ENCODE data around the gene EWSR1.

EWSR1 gene

GRCh38 chr22:29320546-29320945 is 52.5 kb downstream of the EWSR1 start:
- DNase-seq: no peak

DNA sequence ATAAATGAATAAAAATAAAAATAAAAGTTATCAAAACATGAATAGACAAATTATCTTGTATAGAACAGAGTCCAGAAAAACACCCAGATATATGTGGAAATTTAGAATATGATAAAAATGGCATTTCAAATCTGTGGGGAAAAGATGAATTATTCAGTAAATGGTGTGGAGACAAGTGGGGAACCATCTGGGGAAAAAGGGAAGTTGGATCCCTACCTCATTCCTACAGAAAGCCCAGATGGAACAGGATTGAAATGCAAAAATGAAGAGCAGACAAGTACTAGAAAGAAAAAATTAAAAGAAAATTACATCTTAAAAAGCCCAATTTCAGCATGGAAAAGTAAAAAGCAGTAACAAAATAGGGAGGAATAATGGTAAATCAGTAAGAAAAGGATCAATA is 55.6 kb downstream of the EWSR1 start:
- no peak for DNase-seq

- no peak for DNase-seq
Observed at GRCh38 chr22:29325356-29325755, 57.3 kb downstream of the EWSR1 start.

DNA sequence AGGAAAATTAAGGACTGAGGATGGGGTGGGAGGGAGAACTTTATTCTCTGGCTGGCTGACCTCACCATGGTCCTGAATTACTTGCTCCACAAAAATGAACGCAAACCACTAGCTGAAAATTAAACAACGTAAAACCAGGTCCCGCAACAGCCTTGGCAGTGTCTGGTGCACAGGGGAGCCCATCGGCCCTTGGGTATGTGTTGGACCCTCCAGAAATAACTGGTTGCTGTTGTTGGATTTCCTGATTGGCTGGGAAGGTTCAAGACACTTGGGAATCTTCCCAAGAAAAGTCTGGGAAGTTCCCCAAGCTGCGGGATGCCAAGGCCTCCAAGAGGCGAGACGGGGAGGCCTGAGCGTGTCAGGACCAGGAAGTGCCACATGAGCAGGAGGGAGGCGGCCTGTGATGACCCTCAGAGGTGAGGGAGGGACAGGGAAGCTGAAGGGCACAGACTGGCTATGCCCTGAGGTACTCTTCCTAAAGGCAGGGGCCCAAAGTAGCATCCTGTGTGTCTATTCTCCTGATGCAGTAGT is 57.8 kb downstream of the EWSR1 start:
- no peak for DNase-seq

- DNase-seq: no peak
Observed at GRCh38 chr22:29326481-29326880, 58.4 kb downstream of the EWSR1 start.

- DNase-seq: no peak
Observed at GRCh38 chr22:29327089-29327764, 59.2 kb downstream of the EWSR1 start.

DNA sequence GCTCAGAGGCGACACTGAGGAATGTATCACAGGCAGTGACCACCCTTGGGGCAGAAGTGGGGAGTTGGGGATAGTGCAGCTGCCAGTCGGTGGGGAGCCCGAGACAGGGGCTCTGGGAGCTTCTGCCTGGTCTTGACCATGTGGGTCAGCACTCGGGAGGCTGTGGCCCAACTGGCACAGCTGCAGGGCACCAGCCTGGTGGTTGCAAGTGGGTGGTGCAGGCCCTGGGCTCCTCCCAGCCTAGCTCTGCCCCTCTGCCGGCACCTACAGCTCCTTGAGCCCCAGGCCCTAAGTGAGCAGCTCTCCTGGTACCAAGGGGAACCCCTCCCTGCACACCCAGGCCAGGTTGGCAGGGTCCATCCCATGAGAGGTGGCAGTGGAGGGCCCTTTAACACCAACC is 60.0 kb downstream of the EWSR1 start:
- DNase-seq: no peak

DNA sequence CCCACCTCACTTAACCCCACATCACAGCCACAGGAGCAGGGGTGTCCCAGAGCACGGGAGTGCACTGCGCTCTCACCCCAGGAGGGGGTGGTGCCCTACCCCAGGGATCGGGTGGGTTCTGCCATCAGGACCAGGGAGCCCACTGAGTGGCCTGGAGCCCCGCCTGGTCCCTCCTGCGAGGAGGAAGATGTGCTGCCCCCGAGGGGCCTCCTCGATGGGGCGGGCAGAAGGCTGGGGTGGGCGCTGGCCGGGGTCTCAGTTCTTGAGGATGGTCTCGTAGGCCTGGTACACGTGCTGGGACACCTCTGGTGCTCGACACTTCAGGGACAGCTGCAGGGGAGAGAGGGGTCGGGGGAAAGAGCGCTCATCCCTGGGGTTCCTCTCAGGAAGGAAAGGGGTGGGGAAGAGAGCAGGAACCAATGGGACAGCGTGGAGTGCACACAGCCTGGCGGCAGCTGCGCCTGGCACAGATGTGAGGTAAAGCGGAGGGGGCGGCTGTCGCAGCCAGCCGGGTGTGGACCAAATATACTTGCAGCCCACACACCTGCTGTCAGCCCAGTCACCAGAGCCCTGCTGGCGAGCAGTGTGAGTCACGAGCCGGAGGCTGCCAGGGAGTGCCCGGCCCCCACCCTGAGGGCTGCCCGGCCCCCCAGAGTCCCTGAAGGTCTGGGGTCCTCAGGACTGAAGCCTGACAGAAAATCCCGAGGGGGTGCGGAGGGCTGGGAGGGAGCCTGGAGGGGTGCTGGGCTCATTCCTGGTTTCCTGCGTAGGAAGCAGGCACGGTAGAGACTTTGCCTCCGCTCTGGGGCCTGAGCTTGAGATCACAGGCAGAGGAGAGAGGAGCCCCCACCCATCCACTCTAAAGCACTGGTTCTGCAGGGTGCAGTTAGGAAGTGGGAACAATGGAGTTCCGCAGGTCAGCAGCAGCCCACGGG is 60.8 kb downstream of the EWSR1 start:
- no peak for DNase-seq

- no peak for DNase-seq
Observed at GRCh38 chr22:29329581-29329980, 61.5 kb downstream of the EWSR1 start.

DNA sequence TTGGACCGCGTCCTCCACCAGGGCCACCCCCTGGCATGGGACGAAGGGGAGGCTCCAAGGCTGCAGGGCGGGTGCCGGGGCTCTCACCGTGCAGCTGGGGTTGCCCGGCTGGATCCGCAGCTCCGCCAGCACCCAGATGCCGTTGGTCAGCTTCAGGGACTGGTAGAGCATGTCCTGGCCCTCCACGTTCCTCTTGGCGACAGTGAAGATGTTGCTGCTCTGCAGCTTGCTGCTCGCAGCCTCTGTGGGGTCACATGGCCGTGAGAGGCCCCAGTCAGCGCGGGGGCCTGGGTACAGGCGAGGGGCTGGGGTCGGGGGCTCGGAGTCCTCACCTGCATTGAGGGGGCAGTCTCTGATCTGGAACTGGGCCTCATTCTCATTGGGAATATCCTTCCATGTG is 62.2 kb downstream of the EWSR1 start:
- DNase-seq: no peak

- DNase-seq: no peak
Observed at GRCh38 chr22:29330753-29331152, 62.7 kb downstream of the EWSR1 start.

GRCh38 chr22:29331213-29331612 is 63.1 kb downstream of the EWSR1 start:
- no peak for DNase-seq

DNA sequence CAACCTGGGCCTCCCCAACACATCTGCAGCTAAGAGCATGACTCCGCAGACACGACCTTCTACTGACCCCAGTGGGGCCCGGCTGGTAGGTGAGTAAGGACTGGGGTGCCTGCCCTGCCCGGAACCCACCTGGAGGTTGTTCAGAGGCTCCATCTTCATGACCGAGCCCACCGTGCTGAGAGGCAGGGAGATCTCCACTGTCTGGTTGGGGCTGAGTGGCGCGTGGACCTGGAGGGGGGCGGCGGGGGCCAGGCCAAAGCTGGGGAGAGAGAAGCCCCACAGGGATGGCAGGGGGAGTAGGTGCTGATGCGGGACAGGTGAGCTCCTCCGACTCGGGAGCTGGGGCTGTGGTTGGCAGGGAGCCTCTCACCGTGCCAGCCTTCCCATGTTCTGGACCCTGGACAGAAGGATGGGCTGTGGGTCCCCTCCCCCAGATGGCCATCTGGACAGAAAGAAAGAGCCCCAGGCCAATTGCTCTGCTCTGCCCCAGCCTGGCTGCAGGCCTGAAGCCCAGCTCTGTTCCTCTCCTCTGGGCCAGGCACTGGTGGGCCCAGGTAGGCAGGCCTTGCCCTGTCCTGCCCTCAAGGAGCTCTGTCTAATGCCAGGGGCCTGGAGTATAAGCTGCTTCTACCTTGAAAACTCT is 63.7 kb downstream of the EWSR1 start:
- no peak for DNase-seq

DNA sequence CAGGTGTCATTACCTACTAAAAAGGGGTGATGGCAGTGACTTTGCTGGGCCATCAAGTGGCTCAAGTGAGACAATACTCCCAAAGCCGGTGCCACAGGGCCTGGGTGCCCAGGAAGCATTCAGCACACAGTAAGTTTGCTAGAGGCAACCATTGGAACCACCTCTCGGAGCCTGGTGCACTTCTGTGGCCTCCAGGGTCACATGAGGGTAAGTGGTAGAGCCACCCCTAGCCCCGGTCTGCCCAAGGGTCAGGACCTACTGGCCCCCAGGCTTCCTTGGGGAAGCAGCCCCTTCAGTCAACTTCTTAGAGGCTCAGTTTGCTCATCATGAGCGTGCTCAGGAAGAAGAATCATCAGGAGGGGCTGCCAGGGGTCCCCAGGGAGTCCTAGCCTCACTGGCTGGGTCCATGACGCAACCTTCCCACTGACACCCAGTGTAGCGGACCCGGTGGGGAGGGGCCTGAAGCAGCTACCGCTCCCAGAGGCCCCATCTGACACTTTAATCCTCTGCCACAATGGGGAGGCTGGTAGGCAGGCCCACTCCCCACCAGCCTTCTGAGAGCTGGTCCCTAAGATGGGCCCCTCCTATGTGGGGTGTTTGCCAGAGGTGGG is 64.9 kb downstream of the EWSR1 start:
- no peak for DNase-seq

DNA sequence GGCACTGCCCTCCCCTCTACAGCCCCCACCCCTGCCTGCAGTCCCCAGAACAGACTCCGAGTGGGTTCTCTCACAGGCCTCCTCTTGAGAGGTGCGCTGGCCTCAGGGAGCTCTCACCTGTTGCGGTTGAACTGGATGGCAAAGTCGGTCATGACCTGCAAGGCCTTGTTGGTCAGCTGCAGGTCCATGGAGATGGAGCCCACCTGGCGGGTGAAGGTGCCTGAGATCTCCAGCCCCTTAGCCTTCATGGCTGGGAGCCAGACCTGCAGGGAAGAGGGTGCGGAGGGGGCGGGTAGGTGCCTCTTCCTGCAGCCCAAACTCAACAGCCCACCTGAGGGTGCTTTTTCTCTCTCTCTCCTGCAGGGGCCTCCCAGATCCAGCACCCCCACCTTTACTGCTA is 66.1 kb downstream of the EWSR1 start:
- no peak for DNase-seq

GRCh38 chr22:29334696-29335344 is 66.8 kb downstream of the EWSR1 start:
- DNase-seq: no peak

GRCh38 chr22:29335656-29336055 is 67.6 kb downstream of the EWSR1 start:
- no peak for DNase-seq

DNA sequence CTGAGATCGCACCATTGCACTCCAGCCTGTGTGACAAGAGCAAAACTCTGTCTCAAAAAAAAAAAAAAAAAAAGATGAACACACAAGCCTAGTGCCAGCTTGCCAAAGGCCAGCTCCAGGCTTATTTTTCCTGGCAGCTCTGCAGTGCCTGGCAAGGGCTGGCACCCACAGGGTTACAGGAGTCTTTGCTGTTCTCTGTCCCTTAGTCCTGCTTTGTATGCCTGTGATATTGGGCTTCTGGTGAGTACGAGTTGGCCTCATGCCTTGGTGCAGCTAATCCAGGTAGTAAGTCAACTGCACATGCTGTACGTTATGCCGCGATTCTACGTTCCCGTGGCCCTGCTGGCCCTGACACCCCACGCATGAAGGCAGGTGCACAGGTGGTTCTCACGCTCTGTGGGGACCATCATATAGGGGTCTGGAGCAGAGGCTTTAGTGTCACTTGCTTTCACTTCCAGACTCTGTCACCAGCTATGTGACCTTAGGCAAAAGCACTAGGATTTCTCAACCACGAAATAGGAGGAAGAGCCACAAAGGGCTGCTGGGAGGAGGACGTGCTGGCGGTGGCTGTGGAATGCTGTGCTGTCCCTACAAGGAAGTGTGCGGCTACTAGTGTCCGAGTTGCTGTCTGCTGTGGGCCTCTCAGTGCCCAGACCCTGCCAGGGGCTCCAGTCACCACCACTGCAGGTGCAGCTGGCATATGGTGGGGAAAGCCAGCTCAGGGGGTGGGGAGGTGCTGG is 68.9 kb downstream of the EWSR1 start:
- DNase-seq: no peak

- no peak for DNase-seq
Observed at GRCh38 chr22:29337631-29338284, 69.7 kb downstream of the EWSR1 start.

- no peak for DNase-seq
Observed at GRCh38 chr22:29338398-29338797, 70.3 kb downstream of the EWSR1 start.
